GM12891 (cell line): ENCODE measurements around the gene AGBL3.

Experiments used
- POLR2A ChIP-seq: IDR thresholded peaks from 2 replicates; pipeline ENCODE4 v1.6.1; 2011; ENCODE audit warnings: low read depth, low read length, control low read depth
- POLR2AphosphoS5 ChIP-seq: IDR thresholded peaks from 2 replicates; pipeline ENCODE4 v1.6.1; 2011; ENCODE audit warnings: low read depth, low read length, control low read depth
- SPI1 ChIP-seq: IDR thresholded peaks from 2 replicates; pipeline ENCODE4 v1.6.1; 2011; ENCODE audit warnings: low read depth, low read length, control low read depth
- TAF1 ChIP-seq: IDR thresholded peaks from 2 replicates; pipeline ENCODE4 v1.6.1; 2011; ENCODE audit warnings: low read depth, low read length, control low read depth

DNA sequence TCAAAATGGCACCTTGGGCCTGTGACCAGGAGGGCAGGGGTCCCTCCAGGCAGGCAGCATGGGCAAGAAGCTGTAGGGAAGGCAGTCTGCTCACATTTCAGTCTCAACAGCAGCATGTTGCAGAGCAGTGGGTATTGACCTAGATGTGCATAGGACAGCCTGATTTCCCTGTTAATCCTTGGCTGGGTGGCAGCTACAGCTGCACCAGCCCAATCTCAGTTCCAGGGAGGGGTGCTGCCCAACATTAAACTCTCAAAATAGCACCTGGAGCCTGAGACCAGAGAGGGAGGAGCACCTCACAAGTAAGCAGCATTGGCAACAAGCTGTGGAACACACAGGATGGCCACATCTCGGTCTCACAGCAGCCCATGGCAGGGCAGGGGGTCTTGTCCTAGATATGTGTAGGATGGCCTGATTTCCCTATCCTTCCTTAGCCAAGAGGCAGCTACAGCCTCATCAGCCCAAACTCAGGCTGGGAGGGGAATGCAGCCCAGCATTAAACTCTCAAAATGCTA lies 171.9 kb downstream of the AGBL3 start:
- TF ChIP-seq POLR2A (no peak), POLR2AphosphoS5 (no peak), TAF1 (no peak), SPI1 (no peak)
